Measurements from ENCODE around the gene CAMLG. TPM values are rescaled to one million over a fixed set of nuclear protein-coding genes. Genes with fewer than 3 reads are reported as not detected.

CAMLG gene
- total and polyA plus RNA-seq, 2 of the 8 experiments (the other 6 are each of a cell fraction or from before 2014, with no cell fraction given): 12.3 to 42.8 TPM

DNA sequence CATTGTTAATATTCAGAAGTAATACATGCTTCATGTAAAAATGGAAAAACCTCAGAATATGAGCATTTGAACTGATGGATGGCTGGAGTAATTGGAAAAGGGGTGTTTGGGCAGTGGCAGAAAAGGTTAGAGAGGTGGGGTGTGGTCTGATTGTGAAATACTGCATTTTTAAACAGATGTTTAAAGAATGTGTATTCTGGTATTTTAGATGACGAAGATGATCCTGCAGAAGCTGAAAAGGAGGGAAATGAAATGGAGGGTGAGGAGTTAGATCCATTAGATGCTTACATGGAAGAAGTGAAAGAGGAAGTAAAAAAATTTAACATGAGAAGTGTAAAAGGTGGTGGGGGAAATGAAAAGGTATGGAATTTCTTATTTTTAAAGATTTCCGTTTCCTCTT lies 39.0 kb downstream of the CAMLG start:
- no peak overlapping the region for H2BK12ac ChIP-seq (ENCODE audit: low read depth, low read length)
- H2BK20ac ChIP-seq (ENCODE audit: low read length): no peak overlapping the region
- no peak overlapping the region for H3K56ac ChIP-seq (replicated peaks; ENCODE audit: insufficient read length, low read depth, low read length)
- CTCF ChIA-PET (ENCODE audit: partially characterized antibody): interaction anchor here (0.7 kb wide), 1 partner anchor 96 kb away, joined by 3 read pairs; no protein-coding TSS in a partner anchor
- no peaks in the 10 kb centered on the region for H3K4me1 ChIP-seq (replicated peaks in 1 of 4; ENCODE audit: control insufficient read depth in 3 of 4, insufficient read depth in 4 of 4, low read length in 3 of 4)
- no peak overlapping the region for H2BK5ac ChIP-seq (ENCODE audit: low read depth, low read length)
- no peaks in the 10 kb centered on the region for H3K79me1 ChIP-seq (ENCODE audit: low read depth, low read length)
- no peaks in the 10 kb centered on the region for H3K23me2 ChIP-seq (ENCODE audit: low read depth, low read length)
- H2BK120ac ChIP-seq (replicated peaks; ENCODE audit: low read depth, low read length): no peak overlapping the region
- no peak overlapping the region for H4K91ac ChIP-seq (replicated peaks; ENCODE audit: insufficient read length, low read length)
- no peak overlapping the region for H3K4me2 ChIP-seq (ENCODE audit: insufficient read depth in 1 of 2, low read depth in 2 of 2, low read length in 2 of 2)
- H4K8ac ChIP-seq (ENCODE audit: extremely low read depth, insufficient read depth, low read length): no peak overlapping the region
- no peaks in the 10 kb centered on the region for H3K79me2 ChIP-seq (ENCODE audit: control insufficient read depth in 1 of 2, insufficient read depth in 2 of 2, low read length in 2 of 2)
- no peaks in the 10 kb centered on the region for H3K9me3 ChIP-seq (ENCODE audit: insufficient read depth in 2 of 2, low read depth in 1 of 2, low read length in 1 of 2)
- H3K36me3 ChIP-seq (ENCODE audit: control insufficient read depth in 2 of 4, insufficient read depth in 4 of 4, low read length in 3 of 4): peaks cover 25 to 81% (median 67%) of the 10 kb centered on the region in 4 experiments
- H3K27ac ChIP-seq (ENCODE audit: low read depth, low read length): no peak overlapping the region
- H3K4ac ChIP-seq (replicated peaks; ENCODE audit: insufficient read length, low read depth, low read length): no peak overlapping the region
- H3K23ac ChIP-seq (ENCODE audit: insufficient read length): no peak overlapping the region
- DNase-seq (ENCODE audit: low read depth in 1 of 2, low spot score in 2 of 2) (no peak), FAIRE-seq (no peak)
- no peak overlapping the region for H2AK5ac ChIP-seq (ENCODE audit: low read depth, low read length)
- no peak for TF ChIP-seq RNF2 (IDR thresholded peaks at IDR 0.05; ENCODE audit: borderline replicate concordance, low read depth, low read length, missing control alignments, poor library complexity, severe bottlenecking)
- no peak for TF ChIP-seq BRCA1 (IDR thresholded peaks at IDR 0.05; ENCODE audit: low read depth, low read length)
- TF ChIP-seq TEAD4 (IDR thresholded peaks at IDR 0.05; ENCODE audit: low read depth, low read length): no peak
- TF ChIP-seq POLR2AphosphoS5 (IDR thresholded peaks at IDR 0.05; ENCODE audit: low read depth, low read length): no peak
- TF ChIP-seq SAP30 (IDR thresholded peaks at IDR 0.05; ENCODE audit: insufficient read depth, insufficient replicate concordance, low read length): no peak
- TF ChIP-seq, protein P1, sequence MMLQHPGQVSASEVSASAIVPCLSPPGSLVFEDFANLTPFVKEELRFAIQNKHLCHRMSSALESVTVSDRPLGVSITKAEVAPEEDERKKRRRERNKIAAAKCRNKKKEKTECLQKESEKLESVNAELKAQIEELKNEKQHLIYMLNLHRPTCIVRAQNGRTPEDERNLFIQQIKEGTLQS (IDR thresholded peaks at IDR 0.05; ENCODE audit: insufficient read depth, low read depth, low read length): no peak
- no peak for TF ChIP-seq CREB1 (IDR thresholded peaks at IDR 0.05)
- no peak for TF ChIP-seq SIX5 (IDR thresholded peaks at IDR 0.05; ENCODE audit: low read depth, low read length)
- TF ChIP-seq YY1 (IDR thresholded peaks at IDR 0.05; ENCODE audit: low read depth, low read length): no peak
- TF ChIP-seq SP1 (IDR thresholded peaks at IDR 0.05; ENCODE audit: low read depth, low read length): no peak
- H2BK15ac ChIP-seq (ENCODE audit: low read length): no peak overlapping the region
- no peak overlapping the region for H2AFZ ChIP-seq (ENCODE audit: low read length)
- no peak overlapping the region for H4K5ac ChIP-seq (ENCODE audit: insufficient read length, low read depth, low read length)
- H3K18ac ChIP-seq (ENCODE audit: extremely low read depth, low read length): no peak overlapping the region
- H4K20me1 ChIP-seq (replicated peaks in 1 of 2; ENCODE audit: control insufficient read depth in 1 of 2, insufficient read depth in 2 of 2, low read length in 2 of 2): peaks cover 0 to under 1% of the 10 kb centered on the region in 2 experiments
- no peak overlapping the region for H3K14ac ChIP-seq (ENCODE audit: insufficient read length)
- POLR2A ChIA-PET (ENCODE audit: partially characterized antibody): interaction anchor here (0.6 to 1.2 kb wide), 2 partner anchors 18 to 21 kb away, joined by 3 to 4 read pairs; partner anchors contain the start of gene DDX46
- no peak overlapping the region for H3K4me3 ChIP-seq (ENCODE audit: extremely low read depth in 1 of 4, insufficient read depth in 2 of 4, low read depth in 3 of 4, low read length in 4 of 4)
- H3K27me3 ChIP-seq (replicated peaks in 1 of 4; ENCODE audit: control insufficient read depth in 3 of 4, extremely low read depth in 1 of 4, insufficient read depth in 3 of 4, low read length in 3 of 4): no peaks in the 10 kb centered on the region
- H3K9ac ChIP-seq (replicated peaks in 1 of 4; ENCODE audit: extremely low read depth in 1 of 4, low read depth in 3 of 4, low read length in 3 of 4): no peak overlapping the region
- WGBS, 2 experiments (ENCODE audit: extremely low coverage in 1 of 2, insufficient coverage in 1 of 2, insufficient read length in 1 of 2, insufficient replicate concordance in 2 of 2, low coverage in 1 of 2, low lambda C conversion rate in 2 of 2, missing lambda C conversion rate in 1 of 2): 86% methylated on average over 2 of the region's 2 CpGs; no CpG with 5 or more reads in 1 of the 2 experiments

Measured in H1 (cell line).